ENCODE measurements around the gene UPK3B. TPM values are rescaled to one million over a fixed set of nuclear protein-coding genes. Genes with fewer than 3 reads are reported as not detected.
"Not testable (repeated sequence)": the region's sequence is repeated elsewhere in the genome, so short reads cannot be mapped to it uniquely, and the experiment has no call there.

The UPK3B gene
- total RNA-seq, 6 experiments from 2014 or later, result 0.22 to 1.5 (median 0.51) TPM; not detected in 3

DNA sequence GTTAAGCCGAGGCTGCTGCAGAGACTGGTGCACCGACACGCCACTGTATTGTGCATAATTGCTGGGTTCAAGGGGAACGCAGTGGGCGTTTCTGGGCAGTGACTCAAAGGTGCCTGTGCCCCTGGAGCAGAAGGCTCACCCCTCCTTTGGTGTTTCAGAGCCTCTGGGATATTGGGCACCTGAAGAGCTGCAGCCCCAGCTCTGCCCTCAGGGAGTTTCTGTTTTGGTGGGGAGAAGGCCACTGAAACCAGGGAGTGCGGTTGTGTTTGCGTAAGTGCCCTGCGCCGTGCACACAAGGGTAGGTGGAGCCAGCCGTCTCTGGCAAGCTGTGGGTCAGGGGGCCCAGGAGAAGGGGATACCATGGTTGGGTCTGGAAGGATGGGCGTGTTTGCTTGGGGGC lies 34.1 kb upstream of the UPK3B start:
- DNase-seq; H3K27me3 ChIP-seq; intact Hi-C loops (cut with DNase I): not testable (repeated sequence)

DNA sequence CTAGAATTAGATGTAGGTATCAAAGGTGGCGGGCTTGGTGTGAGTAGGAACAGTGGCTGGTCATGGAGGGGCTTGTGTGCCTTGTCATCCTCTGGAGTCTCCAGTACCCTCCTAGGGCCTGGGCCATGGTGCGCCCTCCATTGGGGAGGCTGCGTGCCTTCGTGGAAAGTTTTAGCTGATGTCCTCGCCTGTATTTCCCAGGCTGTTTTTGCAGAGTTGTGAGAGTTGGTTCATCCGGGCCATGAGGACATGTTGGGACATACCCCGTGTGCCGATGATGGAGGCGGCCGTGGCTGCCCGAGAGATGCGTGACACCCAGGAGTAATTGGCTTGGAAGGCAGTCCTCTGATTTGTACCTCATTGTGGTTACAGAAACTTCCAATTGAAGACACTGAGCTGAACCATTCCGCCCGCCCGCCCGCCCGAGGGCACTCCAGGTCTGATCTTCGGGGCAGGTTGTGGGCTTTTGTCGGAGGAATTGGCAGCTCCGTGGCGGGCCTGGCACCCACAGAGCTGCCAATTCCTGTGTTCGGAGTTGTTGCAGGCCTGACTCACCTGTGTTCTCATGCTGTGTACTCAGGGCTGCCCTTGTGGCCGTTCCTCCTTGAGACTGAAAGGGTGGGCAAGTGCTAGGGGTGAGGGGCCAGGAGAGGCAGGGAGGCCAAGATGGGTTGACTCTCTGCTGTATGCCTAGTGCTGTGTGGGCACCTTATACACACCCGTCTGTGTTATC lies 33.4 kb upstream of the UPK3B start:
- H3K4me1 ChIP-seq; H3K27me3 ChIP-seq; H3K4me3 ChIP-seq; DNase-seq; H3K9me3 ChIP-seq; H3K27ac ChIP-seq; intact Hi-C loops (cut with DNase I); H3K36me3 ChIP-seq: not testable (repeated sequence)
- WGBS (ENCODE audit: insufficient coverage, low coverage, low lambda C conversion rate, missing lambda C conversion rate), result 83% methylated on average over 2 of the region's 24 CpGs
- peak in 1 of 4 donors; percentile 19 for ATAC-seq

More for the DNA sequence above, 34.1 kb upstream of the UPK3B start:
- H3K4me3 ChIP-seq, ATAC-seq, H3K27ac ChIP-seq, H3K9me3 ChIP-seq, H3K4me1 ChIP-seq, H3K36me3 ChIP-seq: not testable (repeated sequence)
- WGBS (ENCODE audit: insufficient coverage, low coverage, low lambda C conversion rate, missing lambda C conversion rate), result no CpG with 5 or more reads among the region's 11 CpGs

GRCh38 chr7:76479628-76480027 lies 30.7 kb upstream of the UPK3B start:
- intact Hi-C loops (cut with DNase I), result not testable (repeated sequence)

GRCh38 chr7:76480403-76481253 lies 29.7 kb upstream of the UPK3B start:
- H3K36me3 ChIP-seq; H3K9me3 ChIP-seq; DNase-seq; H3K27me3 ChIP-seq; H3K27ac ChIP-seq; H3K4me1 ChIP-seq; intact Hi-C loops (cut with DNase I); H3K4me3 ChIP-seq: not testable (repeated sequence)
- peak in 1 of 4 donors; percentile 8 for ATAC-seq
- 100% methylated on average over 1 of the region's 29 CpGs for WGBS (ENCODE audit: insufficient coverage, low coverage, low lambda C conversion rate, missing lambda C conversion rate)

More at GRCh38 chr7:76479628-76480027, 30.7 kb upstream of the UPK3B start:
- H3K27me3 ChIP-seq, H3K27ac ChIP-seq, H3K9me3 ChIP-seq, H3K4me1 ChIP-seq, ATAC-seq, H3K4me3 ChIP-seq, H3K36me3 ChIP-seq, DNase-seq: not testable (repeated sequence)
- WGBS (ENCODE audit: insufficient coverage, low coverage, low lambda C conversion rate, missing lambda C conversion rate), result 70% methylated on average over 3 of the region's 11 CpGs

- DNase-seq, result not testable (repeated sequence)
Measured at GRCh38 chr7:76482660-76483059, 27.7 kb upstream of the UPK3B start.

DNA sequence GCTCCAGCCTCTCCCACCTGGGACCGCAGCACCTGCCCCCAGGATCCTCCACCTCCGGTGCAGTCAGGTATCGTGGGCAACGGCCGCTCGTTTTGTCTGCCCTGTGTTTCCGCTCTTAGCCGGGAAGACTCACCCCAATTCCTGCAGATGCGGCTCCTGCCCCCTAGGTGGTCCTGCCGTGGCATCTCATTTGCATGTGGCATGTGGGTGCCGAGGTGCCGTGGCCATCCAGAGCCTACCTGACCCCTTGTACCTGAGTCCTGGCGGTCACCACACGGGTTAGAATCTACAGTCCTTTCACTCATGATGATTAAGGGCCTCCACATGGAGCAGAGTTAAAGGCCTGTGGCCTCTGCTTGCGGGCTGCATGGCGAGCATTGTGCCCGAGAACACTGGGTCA lies 27.3 kb upstream of the UPK3B start:
- DNase-seq; H3K36me3 ChIP-seq; H3K4me3 ChIP-seq; ATAC-seq; H3K9me3 ChIP-seq; H3K27ac ChIP-seq; intact Hi-C loops (cut with DNase I); H3K27me3 ChIP-seq; H3K4me1 ChIP-seq: not testable (repeated sequence)
- WGBS (ENCODE audit: insufficient coverage, low coverage, low lambda C conversion rate, missing lambda C conversion rate), result no CpG with 5 or more reads among the region's 17 CpGs

More at GRCh38 chr7:76482660-76483059, 27.7 kb upstream of the UPK3B start:
- H3K36me3 ChIP-seq; H3K4me3 ChIP-seq; H3K9me3 ChIP-seq; H3K4me1 ChIP-seq; H3K27ac ChIP-seq; intact Hi-C loops (cut with DNase I); H3K27me3 ChIP-seq: not testable (repeated sequence)
- WGBS (ENCODE audit: insufficient coverage, low coverage, low lambda C conversion rate, missing lambda C conversion rate), result 93% methylated on average over 8 of the region's 24 CpGs
- peak in 1 of 4 donors; percentile 12 for ATAC-seq

- intact Hi-C loops (cut with DNase I); H3K27ac ChIP-seq; H3K9me3 ChIP-seq; H3K4me1 ChIP-seq; DNase-seq; H3K4me3 ChIP-seq; H3K36me3 ChIP-seq; H3K27me3 ChIP-seq; ATAC-seq: not testable (repeated sequence)
- WGBS (ENCODE audit: insufficient coverage, low coverage, low lambda C conversion rate, missing lambda C conversion rate), result no CpG with 5 or more reads among the region's 12 CpGs
Measured at GRCh38 chr7:76484456-76484855, 25.9 kb upstream of the UPK3B start.

GRCh38 chr7:76485822-76486610 lies 24.3 kb upstream of the UPK3B start:
- intact Hi-C loops (cut with DNase I); H3K4me3 ChIP-seq; H3K27me3 ChIP-seq; H3K27ac ChIP-seq; H3K9me3 ChIP-seq; H3K4me1 ChIP-seq; H3K36me3 ChIP-seq; DNase-seq: not testable (repeated sequence)
- ATAC-seq, result peak in 2 of 4 donors; percentile 11 to 24
- no CpG with 5 or more reads among the region's 20 CpGs for WGBS (ENCODE audit: insufficient coverage, low coverage, low lambda C conversion rate, missing lambda C conversion rate)

DNA sequence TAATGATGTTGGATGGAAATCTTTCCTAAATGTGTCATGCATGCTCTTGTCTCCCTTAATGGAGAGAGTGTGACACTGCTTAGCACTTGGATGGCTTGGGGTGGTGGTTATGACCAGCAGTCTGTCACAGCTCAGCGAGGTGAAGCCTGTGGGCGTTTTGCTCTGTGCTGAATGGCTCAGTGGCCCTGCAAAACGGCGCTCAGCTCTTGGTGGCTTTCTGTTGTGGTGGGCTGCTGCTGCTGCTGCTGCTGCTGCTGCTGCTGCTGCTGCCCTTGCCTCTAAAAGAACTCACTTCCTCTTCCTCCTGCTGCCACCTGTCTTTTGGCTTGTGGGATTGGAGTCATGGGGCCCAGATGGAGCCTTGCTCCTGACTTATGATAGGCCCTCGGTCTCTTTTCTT lies 23.7 kb upstream of the UPK3B start:
- H3K27me3 ChIP-seq; H3K27ac ChIP-seq; DNase-seq; H3K4me1 ChIP-seq; H3K9me3 ChIP-seq; H3K36me3 ChIP-seq; intact Hi-C loops (cut with DNase I); H3K4me3 ChIP-seq: not testable (repeated sequence)
- ATAC-seq, result peak; percentile 32 to 59 (median 44)
- no CpG with 5 or more reads among the region's 5 CpGs for WGBS (ENCODE audit: insufficient coverage, low coverage, low lambda C conversion rate, missing lambda C conversion rate)

GRCh38 chr7:76487969-76488368 lies 22.4 kb upstream of the UPK3B start:
- intact Hi-C loops (cut with DNase I); H3K9me3 ChIP-seq; DNase-seq; H3K36me3 ChIP-seq; H3K4me3 ChIP-seq; H3K27ac ChIP-seq; H3K4me1 ChIP-seq; H3K27me3 ChIP-seq: not testable (repeated sequence)
- peak in 3 of 4 donors; percentile 9 to 43 (median 27) for ATAC-seq
- WGBS (ENCODE audit: insufficient coverage, low coverage, low lambda C conversion rate, missing lambda C conversion rate), result 68% methylated on average over 3 of the region's 13 CpGs

DNA sequence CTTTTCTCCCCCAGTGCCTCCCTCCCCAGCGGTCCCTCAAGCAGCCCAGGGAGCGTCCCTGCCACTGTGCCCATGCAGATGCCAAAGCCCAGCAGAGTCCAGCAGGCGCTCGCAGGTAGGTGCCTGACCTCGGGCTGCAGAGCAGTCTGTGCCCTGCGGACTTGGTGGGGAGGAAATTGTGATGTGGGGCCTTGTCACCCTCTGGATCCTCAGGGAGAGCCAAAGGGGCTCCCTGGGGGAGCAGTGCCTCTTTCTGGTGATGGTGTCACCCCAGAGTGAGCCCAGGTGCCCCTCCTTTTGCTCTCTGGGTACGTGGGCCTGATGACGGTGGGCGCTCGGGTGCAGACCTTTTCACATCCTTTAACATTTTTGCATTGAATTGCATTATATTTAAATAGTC lies 18.2 kb upstream of the UPK3B start:
- H3K36me3 ChIP-seq; H3K9me3 ChIP-seq; H3K27me3 ChIP-seq; ATAC-seq; intact Hi-C loops (cut with DNase I); H3K4me3 ChIP-seq; H3K27ac ChIP-seq; DNase-seq; H3K4me1 ChIP-seq: not testable (repeated sequence)
- no CpG with 5 or more reads among the region's 10 CpGs for WGBS (ENCODE audit: insufficient coverage, low coverage, low lambda C conversion rate, missing lambda C conversion rate)

Data from right lobe of liver (tissue), 6 donors.